Activated T-cell treated with anti-CD3 and anti-CD28 coated beads, Interleukin-2, amount 50 U/mL, for 72 hours (primary cell): ENCODE results near the gene OGT. TPM values are rescaled to one million over a fixed set of nuclear protein-coding genes. Genes with fewer than 3 reads are reported as not detected.
A peak's percentile ranks its signal among the peaks of the same experiment; 100 is the strongest.
"Not testable (repeated sequence)": the region's sequence is repeated elsewhere in the genome, so short reads cannot be mapped to it uniquely, and the experiment has no call there.

Experiments
- ATAC-seq, 2 donors: fragments of 150-1000 bp; cut with Tn5 transposase; replicated peaks in 1 of 2; 2 replicates each; pipeline ENCODE4 v1.10.0; 2021; ENCODE audit warnings: moderate library complexity in 2 of 2, mild to moderate bottlenecking in 1 of 2
- DNase-seq, 2 donors: peaks; one replicate each; pipeline ENCODE4 v3.0.0; 2021 to 2022; ENCODE audit warnings: mixed read lengths in 1 of 2
- H3K27ac Mint-ChIP-seq: one replicate; pipeline ENCODE4 v1.8.0; 2022; ENCODE audit warnings: mild to moderate bottlenecking, moderate library complexity, mixed read lengths
- H3K27me3 Mint-ChIP-seq: one replicate; pipeline ENCODE4 v1.8.0; 2022; ENCODE audit warnings: low read depth, mixed read lengths
- H3K36me3 Mint-ChIP-seq, 2 donors: one replicate each; pipeline ENCODE4 v1.8.0; 2022; ENCODE audit warnings: mixed read lengths in 2 of 2, mild to moderate bottlenecking in 1 of 2; ENCODE audit not compliant: insufficient read depth in 2 of 2
- H3K4me1 Mint-ChIP-seq: one replicate; pipeline ENCODE4 v1.8.0; 2022; ENCODE audit warnings: low read depth, mixed read lengths
- H3K4me3 Mint-ChIP-seq, 2 donors: one replicate each; pipeline ENCODE4 v1.8.0; 2022; ENCODE audit warnings: mild to moderate bottlenecking in 2 of 2, mixed read lengths in 2 of 2, moderate library complexity in 2 of 2
- H3K9me3 Mint-ChIP-seq, 2 donors: one replicate each; pipeline ENCODE4 v1.8.0; 2022; ENCODE audit warnings: mixed read lengths in 2 of 2
- total RNA-seq, 2 donors: library from RNA; stranded (reverse); gene quantifications; one replicate each; pipeline ENCODE4 v1.2.3, GENCODE V29; 2022

The OGT gene
- total RNA-seq, 2 donors from 2014 or later, result 702 to 788 TPM

DNA sequence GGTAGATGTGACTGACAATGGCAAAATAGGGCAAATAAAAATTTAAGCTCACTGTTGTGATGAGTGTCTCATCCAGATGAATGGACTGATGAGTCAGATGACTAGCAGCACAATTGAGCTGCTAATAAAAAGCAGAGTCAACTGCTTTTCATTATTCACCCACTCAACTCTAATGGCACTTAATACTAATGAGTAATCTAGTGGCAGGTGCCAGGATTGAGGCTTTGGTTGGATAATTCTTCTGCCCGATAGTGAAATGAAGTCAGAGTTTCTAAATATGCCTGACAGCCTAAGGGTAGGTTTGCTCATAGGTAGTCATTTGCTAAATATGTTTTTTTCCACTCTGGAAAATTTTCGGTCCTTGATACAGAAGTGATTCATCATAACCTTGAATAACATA, 10.4 kb downstream of the OGT start:
- Mint-ChIP-seq H3K27me3 (no peaks in the 10 kb centered on the region), H3K4me1 (peaks cover 79% of the 10 kb centered on the region), H3K4me3 (peak overlapping the region; percentile 85 to 97), H3K9me3 (no peaks in the 10 kb centered on the region), H3K27ac (peak overlapping the region; percentile 98), H3K36me3 (peaks cover 23 to 55% of the 10 kb centered on the region in 2 donors)
- ATAC-seq (peak; percentile 29 to 46), DNase-seq (no peak)

DNA sequence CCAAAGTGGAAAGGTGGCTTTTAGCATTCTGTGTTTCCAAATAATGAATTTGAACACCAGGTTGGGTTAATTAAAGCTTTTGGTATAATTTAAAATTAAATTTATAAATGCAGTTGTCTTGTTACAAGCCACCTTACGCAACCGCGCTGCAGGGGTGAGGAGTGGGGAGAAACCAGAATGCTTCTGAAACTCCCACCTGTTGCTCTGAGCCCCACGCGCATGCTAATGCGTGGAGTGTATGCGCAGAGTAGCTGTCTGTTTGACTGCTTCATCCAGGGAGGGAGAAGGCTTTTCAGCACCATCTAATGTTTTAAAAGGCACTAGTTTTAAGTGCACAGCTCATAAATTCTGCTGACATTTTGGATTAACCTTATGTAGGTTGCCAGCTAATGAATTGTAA, 12.5 kb downstream of the OGT start:
- peaks cover 20 to 44% of the 10 kb centered on the region in 2 donors for H3K36me3 Mint-ChIP-seq
- H3K4me3 Mint-ChIP-seq, result no peak overlapping the region
- no peak for DNase-seq
- no peaks in the 10 kb centered on the region for H3K27me3 Mint-ChIP-seq
- H3K27ac Mint-ChIP-seq, result no peak overlapping the region
- peaks cover 71% of the 10 kb centered on the region for H3K4me1 Mint-ChIP-seq
- no peak for ATAC-seq
- no peaks in the 10 kb centered on the region for H3K9me3 Mint-ChIP-seq

- DNase-seq (no peak), ATAC-seq (no peak)
- Mint-ChIP-seq H3K27ac (peak overlapping the region; percentile 81), H3K4me3 (no peak overlapping the region), H3K9me3 (no peaks in the 10 kb centered on the region), H3K4me1 (peaks cover 61% of the 10 kb centered on the region), H3K27me3 (no peaks in the 10 kb centered on the region), H3K36me3 (peaks cover 16 to 41% of the 10 kb centered on the region in 2 donors)
Observed at GRCh38 chrX:71546879-71547278, 14.0 kb downstream of the OGT start.

- H3K4me1 Mint-ChIP-seq, result peaks cover 57% of the 10 kb centered on the region
- H3K36me3 Mint-ChIP-seq, result peaks cover 14 to 37% of the 10 kb centered on the region in 2 donors
- ATAC-seq (no peak), DNase-seq (no peak)
- peak overlapping the region; percentile 81 for H3K27ac Mint-ChIP-seq
- H3K9me3 Mint-ChIP-seq, result no peaks in the 10 kb centered on the region
- no peak overlapping the region for H3K4me3 Mint-ChIP-seq
- H3K27me3 Mint-ChIP-seq, result no peaks in the 10 kb centered on the region
Observed at GRCh38 chrX:71547339-71547738, 14.4 kb downstream of the OGT start.

GRCh38 chrX:71549986-71550385, 17.1 kb downstream of the OGT start:
- no peaks in the 10 kb centered on the region for H3K9me3 Mint-ChIP-seq
- peaks cover 9 to 35% of the 10 kb centered on the region in 2 donors for H3K36me3 Mint-ChIP-seq
- no peak overlapping the region for H3K4me3 Mint-ChIP-seq
- no peak overlapping the region for H3K27ac Mint-ChIP-seq
- no peak for DNase-seq
- peaks cover 34% of the 10 kb centered on the region for H3K4me1 Mint-ChIP-seq
- H3K27me3 Mint-ChIP-seq, result no peaks in the 10 kb centered on the region
- no peak for ATAC-seq

DNA sequence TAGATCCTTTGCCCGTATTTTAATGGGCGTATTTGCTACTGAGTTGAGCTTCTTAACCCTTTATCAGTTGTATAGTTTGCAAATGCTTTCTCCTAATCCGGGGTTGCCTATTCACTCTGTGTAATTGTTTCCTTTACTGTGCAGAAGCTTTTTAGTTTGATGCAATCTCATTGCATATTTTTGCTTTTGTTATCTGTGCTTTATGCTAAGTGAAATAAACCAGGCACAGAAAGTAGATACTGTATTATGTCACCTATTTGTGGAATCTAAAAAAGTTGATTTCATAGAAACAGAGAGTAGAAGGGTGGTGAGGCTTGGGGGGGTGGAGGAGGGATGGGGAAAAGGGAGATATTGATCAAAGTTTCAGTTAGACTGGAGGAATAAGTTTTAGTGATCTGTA, 17.7 kb downstream of the OGT start:
- peaks cover 9 to 40% of the 10 kb centered on the region in 2 donors for H3K36me3 Mint-ChIP-seq
- H3K4me1 Mint-ChIP-seq, result peaks cover 29% of the 10 kb centered on the region
- H3K4me3 Mint-ChIP-seq, result no peak overlapping the region
- no peak overlapping the region for H3K27ac Mint-ChIP-seq
- no peaks in the 10 kb centered on the region for H3K9me3 Mint-ChIP-seq
- H3K27me3 Mint-ChIP-seq, result peaks cover 1% of the 10 kb centered on the region
- DNase-seq, result no peak
- ATAC-seq, result peak; percentile 34 to 35

DNA sequence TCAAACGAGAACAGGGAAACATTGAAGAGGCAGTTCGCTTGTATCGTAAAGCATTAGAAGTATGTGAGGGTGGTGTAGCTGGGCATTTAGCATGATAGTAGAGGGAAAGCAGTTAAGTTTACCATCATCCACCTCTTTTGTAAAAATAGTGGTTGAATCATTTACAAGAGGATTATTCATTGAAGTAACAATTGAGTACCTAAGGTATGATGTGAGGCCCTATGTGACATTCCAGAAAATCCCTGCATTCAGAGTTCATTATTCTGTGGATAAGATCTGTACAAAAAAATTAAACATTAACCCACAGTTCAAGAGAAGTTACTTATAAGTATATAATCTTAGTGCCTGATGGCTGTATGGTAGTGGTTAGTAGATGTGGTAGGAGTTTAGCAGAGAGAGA, 23.1 kb downstream of the OGT start:
- peaks cover 2% of the 10 kb centered on the region for H3K4me1 Mint-ChIP-seq
- H3K9me3 Mint-ChIP-seq, result no peaks in the 10 kb centered on the region
- H3K27ac Mint-ChIP-seq, result peak overlapping the region; percentile 10
- H3K36me3 Mint-ChIP-seq, result peaks cover 5 to 28% of the 10 kb centered on the region in 2 donors
- no peak overlapping the region for H3K4me3 Mint-ChIP-seq
- DNase-seq (no peak), ATAC-seq (no peak)
- peaks cover 9% of the 10 kb centered on the region for H3K27me3 Mint-ChIP-seq

- DNase-seq, result no peak
- no peak overlapping the region for H3K27ac Mint-ChIP-seq
- H3K27me3 Mint-ChIP-seq, result peaks cover 18% of the 10 kb centered on the region
- H3K4me3 Mint-ChIP-seq, result no peak overlapping the region
- no peak for ATAC-seq
- peaks cover 9% of the 10 kb centered on the region for H3K4me1 Mint-ChIP-seq
- no peaks in the 10 kb centered on the region for H3K9me3 Mint-ChIP-seq
- peaks cover 12 to 39% of the 10 kb centered on the region in 2 donors for H3K36me3 Mint-ChIP-seq
Observed at GRCh38 chrX:71558920-71559319, 26.0 kb downstream of the OGT start.

GRCh38 chrX:71559773-71560172, 26.9 kb downstream of the OGT start:
- H3K27ac Mint-ChIP-seq, H3K4me3 Mint-ChIP-seq, DNase-seq, H3K9me3 Mint-ChIP-seq, ATAC-seq: not testable (repeated sequence)
- Mint-ChIP-seq H3K4me1 (peaks cover 13% of the 10 kb centered on the region), H3K36me3 (peaks cover 14 to 39% of the 10 kb centered on the region in 2 donors), H3K27me3 (peaks cover 23% of the 10 kb centered on the region)

DNA sequence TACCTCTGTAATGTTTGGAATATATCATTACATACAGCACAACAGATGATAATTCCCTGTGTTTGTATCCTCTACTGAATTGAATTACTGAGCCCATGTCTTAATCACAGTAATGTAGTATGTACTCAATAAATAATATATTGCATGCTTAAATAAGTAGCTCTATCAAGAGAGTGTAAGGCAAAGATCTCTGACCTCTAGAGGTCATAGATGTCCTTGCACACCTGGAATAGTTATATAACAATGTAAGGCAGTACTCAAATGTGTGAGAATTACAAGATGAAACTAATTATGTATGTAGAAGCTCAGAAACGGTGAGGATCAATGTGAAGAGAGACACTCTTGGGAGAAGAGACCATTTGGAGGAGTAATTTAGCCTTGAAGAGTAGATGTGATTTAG, 31.0 kb downstream of the OGT start:
- Mint-ChIP-seq H3K36me3 (peaks cover 11 to 44% of the 10 kb centered on the region in 2 donors), H3K4me1 (peaks cover 13% of the 10 kb centered on the region), H3K9me3 (no peaks in the 10 kb centered on the region), H3K4me3 (no peak overlapping the region), H3K27me3 (peaks cover 22% of the 10 kb centered on the region), H3K27ac (peak overlapping the region; percentile 47)
- ATAC-seq (no peak), DNase-seq (no peak)

GRCh38 chrX:71565474-71566041, 32.7 kb downstream of the OGT start:
- peaks cover 22% of the 10 kb centered on the region for H3K27me3 Mint-ChIP-seq
- H3K9me3 Mint-ChIP-seq, result no peaks in the 10 kb centered on the region
- DNase-seq (no peak), ATAC-seq (no peak)
- peak overlapping the region; percentile 75 for H3K27ac Mint-ChIP-seq
- H3K4me1 Mint-ChIP-seq, result peaks cover 13% of the 10 kb centered on the region
- H3K36me3 Mint-ChIP-seq, result peaks cover 11 to 43% of the 10 kb centered on the region in 2 donors
- H3K4me3 Mint-ChIP-seq, result no peak overlapping the region

- H3K4me3 Mint-ChIP-seq, ATAC-seq, H3K27me3 Mint-ChIP-seq, H3K9me3 Mint-ChIP-seq, H3K27ac Mint-ChIP-seq, DNase-seq, H3K4me1 Mint-ChIP-seq: not testable (repeated sequence)
- H3K36me3 Mint-ChIP-seq, result peaks cover 6 to 38% of the 10 kb centered on the region in 2 donors
Observed at GRCh38 chrX:71571390-71571789, 38.5 kb downstream of the OGT start.

- H3K27me3 Mint-ChIP-seq, result no peaks in the 10 kb centered on the region
- peak overlapping the region; percentile 24 for H3K27ac Mint-ChIP-seq
- no peaks in the 10 kb centered on the region for H3K9me3 Mint-ChIP-seq
- no peak overlapping the region for H3K4me3 Mint-ChIP-seq
- peaks cover 8 to 36% of the 10 kb centered on the region in 2 donors for H3K36me3 Mint-ChIP-seq
- H3K4me1 Mint-ChIP-seq, result peaks cover 13% of the 10 kb centered on the region
- ATAC-seq (no peak), DNase-seq (no peak)
Observed at GRCh38 chrX:71573590-71573989, 40.7 kb downstream of the OGT start.

DNA sequence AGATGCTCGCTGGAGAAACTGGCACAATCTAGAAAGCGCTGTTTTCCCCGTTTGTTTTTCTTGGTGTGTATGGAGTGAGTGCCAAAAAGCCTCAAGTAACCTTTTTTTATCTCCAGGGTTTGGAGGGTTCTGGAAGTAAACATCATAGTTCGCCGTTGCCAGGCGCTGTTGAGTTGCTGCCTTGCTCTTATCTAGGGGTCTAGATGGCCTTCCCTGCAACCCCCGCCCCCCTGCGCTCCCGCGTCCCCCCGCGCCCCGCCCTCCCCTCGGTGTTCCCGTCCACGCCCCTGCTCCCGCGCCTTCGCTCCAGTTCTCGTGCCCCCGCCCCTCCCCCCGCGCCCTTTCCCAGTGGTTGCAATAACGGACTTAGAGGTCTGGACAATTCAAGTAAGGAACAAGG, 44.8 kb downstream of the OGT start:
- ATAC-seq (no peak), DNase-seq (no peak)
- Mint-ChIP-seq H3K9me3 (no peaks in the 10 kb centered on the region), H3K4me3 (no peak overlapping the region), H3K36me3 (peaks cover 10 to 28% of the 10 kb centered on the region in 2 donors), H3K4me1 (peaks cover 13% of the 10 kb centered on the region), H3K27me3 (no peaks in the 10 kb centered on the region), H3K27ac (no peak overlapping the region)
